ENCODE measurements around the gene ERGIC3. TPM values are rescaled to one million over a fixed set of nuclear protein-coding genes. Genes with fewer than 3 reads are reported as not detected.
"Not testable (repeated sequence)": the region's sequence is repeated elsewhere in the genome, so short reads cannot be mapped to it uniquely, and the experiment has no call there.

The ERGIC3 gene
- polyA plus RNA-seq, 2 of the 4 experiments (the other 2 are of a cell fraction), result 239 to 343 TPM

DNA sequence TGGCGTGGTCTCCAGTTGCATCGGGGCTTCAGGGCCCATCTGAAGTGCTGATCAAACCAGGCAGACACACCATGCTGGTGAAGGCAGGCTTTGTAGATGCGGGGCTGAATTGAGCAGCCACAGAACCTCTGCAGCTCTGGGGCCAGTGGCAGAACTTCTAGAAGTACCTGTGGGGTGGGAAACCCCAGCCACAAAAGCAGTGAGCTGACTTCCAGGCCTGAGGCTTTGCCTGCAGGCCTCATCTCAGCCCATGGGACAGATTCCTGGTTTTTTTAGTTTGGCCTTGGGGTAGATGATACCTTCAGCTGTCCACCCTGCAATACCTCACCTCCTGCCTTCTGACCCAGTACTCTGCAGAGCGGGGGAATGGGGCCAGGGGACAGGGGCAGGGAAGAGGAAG lies 26.5 kb upstream of the ERGIC3 start:
- 94% methylated on average over 4 of the region's 4 CpGs for WGBS (ENCODE audit: missing lambda C conversion rate)
- TF ChIP-seq, protein P1, sequence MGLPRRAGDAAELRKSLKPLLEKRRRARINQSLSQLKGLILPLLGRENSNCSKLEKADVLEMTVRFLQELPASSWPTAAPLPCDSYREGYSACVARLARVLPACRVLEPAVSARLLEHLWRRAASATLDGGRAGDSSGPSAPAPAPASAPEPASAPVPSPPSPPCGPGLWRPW (IDR thresholded peaks at IDR 0.05), result no peak
- TF ChIP-seq JUN (IDR thresholded peaks at IDR 0.05), result no peak
- no peak for TF ChIP-seq RAD21 (conservative IDR thresholded peaks at IDR 0.05 in 1 of 2, IDR thresholded peaks at IDR 0.05 in 1 of 2)
- TF ChIP-seq FOXS1 (CRISPR knock-in tag; IDR thresholded peaks at IDR 0.05), result no peak
- no peak for TF ChIP-seq ZC3H11A (IDR thresholded peaks at IDR 0.05)
- no peak for TF ChIP-seq KDM1A (IDR thresholded peaks at IDR 0.05; ENCODE audit: low read depth)
- TF ChIP-seq RNF2 (IDR thresholded peaks at IDR 0.05; ENCODE audit: borderline replicate concordance, low read depth), result no peak
- TF ChIP-seq, protein P2, sequence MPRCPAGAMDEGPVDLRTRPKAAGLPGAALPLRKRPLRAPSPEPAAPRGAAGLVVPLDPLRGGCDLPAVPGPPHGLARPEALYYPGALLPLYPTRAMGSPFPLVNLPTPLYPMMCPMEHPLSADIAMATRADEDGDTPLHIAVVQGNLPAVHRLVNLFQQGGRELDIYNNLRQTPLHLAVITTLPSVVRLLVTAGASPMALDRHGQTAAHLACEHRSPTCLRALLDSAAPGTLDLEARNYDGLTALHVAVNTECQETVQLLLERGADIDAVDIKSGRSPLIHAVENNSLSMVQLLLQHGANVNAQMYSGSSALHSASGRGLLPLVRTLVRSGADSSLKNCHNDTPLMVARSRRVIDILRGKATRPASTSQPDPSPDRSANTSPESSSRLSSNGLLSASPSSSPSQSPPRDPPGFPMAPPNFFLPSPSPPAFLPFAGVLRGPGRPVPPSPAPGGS (IDR thresholded peaks at IDR 0.05), result no peak
- TF ChIP-seq KDM5A (IDR thresholded peaks at IDR 0.05), result no peak
- no peak for TF ChIP-seq HOXA7 (CRISPR knock-in tag; IDR thresholded peaks at IDR 0.05)
- TF ChIP-seq BHLHE40 (IDR thresholded peaks at IDR 0.05; ENCODE audit: low read depth, low read length), result no peak
- H3K4me3 ChIP-seq, result no peak overlapping the region
- H3K9me3 ChIP-seq, result no peaks in the 10 kb centered on the region
- H3K4me2 ChIP-seq, result no peak overlapping the region
- FAIRE-seq (no peak), DNase-seq (ENCODE audit: low read depth in 1 of 2, low spot score in 1 of 2) (no peak), ATAC-seq (no peak)
- H3K27ac ChIP-seq, result no peak overlapping the region; a peak in 1 of 6 replicates
- CTCF ChIA-PET, result interaction anchor here (0.7 to 2.9 kb wide), 9 partner anchors 11 to 623 kb away, joined by 3 to 8 read pairs (median 6); no protein-coding TSS in a partner anchor
- POLR2A ChIA-PET, result interaction anchor here (2.2 kb wide), 1 partner anchor 26 kb away, joined by 6 read pairs; the partner anchor contains the start of gene ERGIC3
- peaks cover 11% of the 10 kb centered on the region; the same call in 2 of the 3 replicates for H3K4me1 ChIP-seq

DNA sequence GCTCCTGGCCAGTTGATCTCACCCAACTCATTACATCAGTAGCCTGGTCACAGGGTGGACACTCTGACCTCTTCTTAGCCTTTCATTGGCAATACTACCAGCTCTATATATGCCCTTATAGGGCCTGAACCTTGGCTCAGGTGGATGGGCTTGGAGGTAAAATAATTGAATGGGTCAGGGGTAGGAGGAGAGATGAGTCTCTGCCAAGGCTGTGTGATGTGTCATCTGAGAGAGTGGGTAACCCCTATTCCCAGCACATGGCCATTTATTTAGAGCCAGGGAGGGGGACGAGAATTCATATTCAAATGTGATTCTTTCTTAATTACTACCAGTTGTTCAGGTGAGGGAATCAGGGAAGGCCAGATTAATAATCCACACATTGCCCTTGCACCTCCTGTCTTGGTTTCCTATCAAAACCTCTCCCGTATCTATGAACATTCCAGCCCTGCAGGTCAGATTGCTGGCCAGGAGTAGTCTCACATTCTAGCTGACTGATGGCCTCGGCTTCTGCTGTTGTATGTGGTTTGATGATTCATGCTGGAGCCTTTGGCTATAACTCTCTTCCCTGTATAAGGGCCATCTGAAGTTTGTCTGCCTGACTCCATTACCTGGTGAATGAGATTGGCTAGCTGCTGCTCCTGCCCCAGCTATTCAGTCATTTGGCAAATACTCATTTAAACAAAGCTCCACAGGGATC lies 25.8 kb upstream of the ERGIC3 start:
- H3K4me3 ChIP-seq, result no peak overlapping the region
- H3K9me3 ChIP-seq, result no peaks in the 10 kb centered on the region
- no peak overlapping the region for H3K4me2 ChIP-seq
- H3K27ac ChIP-seq, result peak overlapping the region in 1 of 2 experiments; percentile 40; a peak in 2 of 6 replicates
- ChIA-PET CTCF (interaction anchor here (0.6 to 2.9 kb wide), 6 partner anchors 12 to 449 kb away, joined by 3 to 8 read pairs (median 5); no protein-coding TSS in a partner anchor), POLR2A (interaction anchor here (0.8 to 2.2 kb wide), 2 partner anchors 26 to 62 kb away, joined by 3 to 6 read pairs; partner anchors contain the start of gene ERGIC3)
- no peak for TF ChIP-seq RAD21 (conservative IDR thresholded peaks at IDR 0.05 in 1 of 2, IDR thresholded peaks at IDR 0.05 in 1 of 2)
- no peak for TF ChIP-seq FOSL2 (IDR thresholded peaks at IDR 0.05)
- no peak; the same call in 1 of the 2 replicates for TF ChIP-seq FOSL2 (CRISPR knock-in tag; IDR thresholded peaks at IDR 0.05)
- TF ChIP-seq CBX2 (IDR thresholded peaks at IDR 0.05; ENCODE audit: borderline replicate concordance, low read depth), result no peak
- no peak for TF ChIP-seq SREBF2 (IDR thresholded peaks at IDR 0.05)
- no peak for TF ChIP-seq FOXS1 (CRISPR knock-in tag; IDR thresholded peaks at IDR 0.05)
- no peak for TF ChIP-seq ZFP36 (IDR thresholded peaks at IDR 0.05; ENCODE audit: borderline replicate concordance, partially characterized antibody)
- TF ChIP-seq, protein P3, sequence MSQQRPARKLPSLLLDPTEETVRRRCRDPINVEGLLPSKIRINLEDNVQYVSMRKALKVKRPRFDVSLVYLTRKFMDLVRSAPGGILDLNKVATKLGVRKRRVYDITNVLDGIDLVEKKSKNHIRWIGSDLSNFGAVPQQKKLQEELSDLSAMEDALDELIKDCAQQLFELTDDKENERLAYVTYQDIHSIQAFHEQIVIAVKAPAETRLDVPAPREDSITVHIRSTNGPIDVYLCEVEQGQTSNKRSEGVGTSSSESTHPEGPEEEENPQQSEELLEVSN (IDR thresholded peaks at IDR 0.05; ENCODE audit: borderline replicate concordance, low read depth), result no peak
- peak; percentile 29 to 38 for DNase-seq (ENCODE audit: low read depth in 1 of 2, low spot score in 1 of 2)
- ATAC-seq, result peak; percentile 69 to 80
- 53% methylated on average over 3 of the region's 3 CpGs for WGBS (ENCODE audit: missing lambda C conversion rate)
- no peak for FAIRE-seq
- peaks cover 11% of the 10 kb centered on the region; the same call in 2 of the 3 replicates for H3K4me1 ChIP-seq

DNA sequence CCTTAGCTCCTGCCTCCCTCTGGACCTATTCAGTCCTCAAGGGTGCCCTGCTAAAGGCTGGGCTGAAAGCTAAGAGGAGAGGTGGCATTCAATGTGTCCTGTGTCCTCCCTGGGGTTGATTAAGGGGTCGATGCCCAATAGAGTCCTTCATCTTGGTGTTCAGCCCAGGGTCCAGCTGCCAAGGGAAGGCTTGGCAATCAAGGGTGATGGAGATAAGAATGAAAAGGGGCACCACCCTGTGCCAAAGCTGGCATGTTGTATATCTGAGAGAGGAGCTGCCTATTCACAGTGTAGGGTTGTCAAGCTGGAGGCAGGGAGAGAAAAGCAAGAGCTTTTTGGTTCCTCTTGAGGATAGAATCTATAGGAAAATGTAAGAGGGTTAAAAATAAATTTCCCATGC lies 24.8 kb upstream of the ERGIC3 start:
- ChIA-PET CTCF (interaction anchor here (1.5 to 2.9 kb wide), 3 partner anchors 23 to 102 kb away, joined by 5 to 8 read pairs (median 6); no protein-coding TSS in a partner anchor), POLR2A (interaction anchor here (0.8 to 2.2 kb wide), 2 partner anchors 25 to 63 kb away, joined by 3 to 6 read pairs; partner anchors contain the start of gene ERGIC3)
- DNase-seq (ENCODE audit: low read depth in 1 of 2, low spot score in 1 of 2) (no peak), FAIRE-seq (no peak), ATAC-seq (no peak)
- Histone ChIP-seq H3K4me3 (no peak overlapping the region), H3K4me2 (no peak overlapping the region), H3K27ac (no peak overlapping the region), H3K4me1 (peaks cover 11% of the 10 kb centered on the region; the same call in 2 of the 3 replicates), H3K9me3 (no peaks in the 10 kb centered on the region)
- TF ChIP-seq SMC3 (IDR thresholded peaks at IDR 0.05), result no peak
- TF ChIP-seq, protein P4, sequence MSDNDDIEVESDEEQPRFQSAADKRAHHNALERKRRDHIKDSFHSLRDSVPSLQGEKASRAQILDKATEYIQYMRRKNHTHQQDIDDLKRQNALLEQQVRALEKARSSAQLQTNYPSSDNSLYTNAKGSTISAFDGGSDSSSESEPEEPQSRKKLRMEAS (IDR thresholded peaks at IDR 0.05), result no peak
- 100% methylated on average over 1 of the region's 1 CpG for WGBS (ENCODE audit: missing lambda C conversion rate)

DNA sequence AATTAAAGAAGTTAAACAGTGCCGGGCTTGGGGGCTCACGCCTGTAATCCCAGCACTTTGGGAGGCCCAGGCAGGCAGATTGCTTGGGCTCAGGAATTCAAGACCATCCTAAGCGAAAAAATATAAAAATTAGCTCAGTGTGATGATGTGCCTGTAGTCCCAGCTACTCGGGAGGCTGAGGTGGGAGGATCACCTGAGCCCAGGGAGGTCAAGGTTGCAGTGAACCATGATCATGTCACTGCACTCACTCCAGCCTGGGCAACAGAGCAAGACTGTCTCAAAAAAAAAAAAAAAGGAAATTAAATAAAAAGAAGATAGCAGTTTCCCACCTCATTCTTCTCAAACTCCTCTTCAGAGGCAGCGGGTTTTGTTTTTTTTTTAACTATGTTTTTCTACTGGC lies 24.1 kb upstream of the ERGIC3 start:
- peaks cover 11% of the 10 kb centered on the region; the same call in 2 of the 3 replicates for H3K4me1 ChIP-seq
- H3K27ac ChIP-seq; FAIRE-seq; ATAC-seq; H3K4me3 ChIP-seq; H3K4me2 ChIP-seq; H3K9me3 ChIP-seq; DNase-seq (ENCODE audit: low read depth in 1 of 2, low spot score in 1 of 2); POLR2A ChIA-PET: not testable (repeated sequence)
- WGBS (ENCODE audit: missing lambda C conversion rate), result 85% methylated on average over 5 of the region's 5 CpGs
- CTCF ChIA-PET, result interaction anchor here (1.6 to 2.9 kb wide), 3 partner anchors 10 to 101 kb away, joined by 5 to 8 read pairs (median 6); no protein-coding TSS in a partner anchor

Data from A549 (cell line).